Endothelial cell of umbilical vein (primary cell): Measurements from ENCODE around the gene LRRC28.

Experiments
- CTCF ChIP-seq, 2 donors: IDR thresholded peaks; 1 replicate in 1 of 2; 2 replicates in 1 of 2; pipeline ENCODE4 v1.5.1; 2011; ENCODE audit warnings: low read length in 2 of 2, mild to moderate bottlenecking in 2 of 2, moderate library complexity in 2 of 2, control low read depth in 1 of 2, inconsistent platforms in 1 of 2, low read depth in 1 of 2; ENCODE audit not compliant: insufficient read depth in 1 of 2; ENCODE audit errors: extremely low read depth in 1 of 2
- JUN ChIP-seq: IDR thresholded peaks from 2 replicates; pipeline ENCODE4 v1.6.1; 2011; ENCODE audit warnings: borderline replicate concordance, low read depth; ENCODE audit not compliant: insufficient read length, insufficient read depth

- TF ChIP-seq CTCF (IDR thresholded peaks at IDR 0.05; ENCODE audit: extremely low read depth in 1 of 2, insufficient read depth in 1 of 2, low read depth in 1 of 2, low read length in 2 of 2): no peak
- TF ChIP-seq JUN: no peak
These were observed 150.9 kb downstream of the LRRC28 start for GRCh38 chr15:99402014-99402729.
